Upper lobe of left lung (tissue), 6 donors: ENCODE data around the gene GBF1. TPM values are rescaled to one million over a fixed set of nuclear protein-coding genes. Genes with fewer than 3 reads are reported as not detected.
A peak's percentile ranks its signal among the peaks of the same experiment; 100 is the strongest.

Experiments used
- ATAC-seq, 2 donors: fragments of 200-7000 bp; cut with Tn5 transposase; one replicate each; pipeline ENCODE4 v1.9.1; 2022; ENCODE audit warnings: mild to moderate bottlenecking in 2 of 2, moderate library complexity in 2 of 2; ENCODE audit not compliant: low FRiP score in 2 of 2
- DNase-seq, 2 donors: peaks; one replicate each; pipeline ENCODE4 v3.0.0-alpha.2; 2019 to 2020
- H3K27ac ChIP-seq, 4 donors: fragments of 200-600 bp; sonication (generic); one replicate each; pipeline ENCODE4 v1.5.1; 2016 to 2019
- H3K27me3 ChIP-seq, 4 donors: fragments of 200-600 bp; sonication (generic); one replicate each; pipeline ENCODE4 v1.5.1; 2017 to 2019
- H3K36me3 ChIP-seq, 4 donors: fragments of 200-600 bp; sonication (generic); one replicate each; pipeline ENCODE4 v1.5.1; 2016 to 2019
- H3K4me1 ChIP-seq, 4 donors: fragments of 200-600 bp; sonication (generic); one replicate each; pipeline ENCODE4 v1.5.1; 2018 to 2019
- H3K4me3 ChIP-seq, 4 donors: fragments of 200-600 bp; sonication (generic); one replicate each; pipeline ENCODE4 v1.5.1; 2017 to 2019; ENCODE audit warnings: mild to moderate bottlenecking in 2 of 4, moderate library complexity in 1 of 4
- H3K9me3 ChIP-seq, 4 donors: fragments of 200-600 bp; sonication (generic); one replicate each; pipeline ENCODE4 v1.5.1; 2018 to 2019
- EP300 ChIP-seq, 4 donors: sonication (generic); formaldehyde crosslinking; IDR thresholded peaks; one replicate each; pipeline ENCODE4 v1.5.1; 2017; ENCODE audit warnings: antibody characterized with exemption in 4 of 4, control low read depth in 2 of 4
- POLR2A ChIP-seq, 4 donors: fragments of 450-650 bp; IDR thresholded peaks; one replicate each; pipeline ENCODE4 v1.5.1; 2016 to 2017; ENCODE audit warnings: antibody characterized with exemption in 4 of 4, mild to moderate bottlenecking in 2 of 4
- POLR2AphosphoS5 ChIP-seq, 2 donors: sonication (generic); formaldehyde crosslinking; IDR thresholded peaks; one replicate each; pipeline ENCODE4 v1.5.1; 2017; ENCODE audit warnings: antibody characterized with exemption in 2 of 2
- WGBS, 2 donors: methylation state at CpG; one replicate each; pipeline ENCODE4 v1.1.5; 2017 to 2018; 5-methylcytosine and 5-hydroxymethylcytosine counted together
- total RNA-seq, 6 donors: library from RNA; depleted of rRNA in 4 of 6; stranded (reverse); fragments of >200 nt in 4 of 6; gene quantifications; one replicate each; pipeline versions ENCODE4 v1.1.0 to v1.2.1, GENCODE V29; 2016 to 2021
- TF ChIP-seq, protein P1 (sequence below), 6 experiments: fragments of 450-650 bp in 4 of 6; fragments of 200-600 bp in 2 of 6; sonication (generic) in 2 of 6; IDR thresholded peaks; one replicate each; pipeline ENCODE4 v1.5.1; 2016 to 2019; ENCODE audit warnings: antibody characterized with exemption in 6 of 6
- donor health status: DM: no; HTN: no; CAD: no; lungs with moderate emphysema.
- donor health status: DM: no; HTN: yes; CAD: no; lungs with severe emphysema.

The GBF1 gene, protein sequence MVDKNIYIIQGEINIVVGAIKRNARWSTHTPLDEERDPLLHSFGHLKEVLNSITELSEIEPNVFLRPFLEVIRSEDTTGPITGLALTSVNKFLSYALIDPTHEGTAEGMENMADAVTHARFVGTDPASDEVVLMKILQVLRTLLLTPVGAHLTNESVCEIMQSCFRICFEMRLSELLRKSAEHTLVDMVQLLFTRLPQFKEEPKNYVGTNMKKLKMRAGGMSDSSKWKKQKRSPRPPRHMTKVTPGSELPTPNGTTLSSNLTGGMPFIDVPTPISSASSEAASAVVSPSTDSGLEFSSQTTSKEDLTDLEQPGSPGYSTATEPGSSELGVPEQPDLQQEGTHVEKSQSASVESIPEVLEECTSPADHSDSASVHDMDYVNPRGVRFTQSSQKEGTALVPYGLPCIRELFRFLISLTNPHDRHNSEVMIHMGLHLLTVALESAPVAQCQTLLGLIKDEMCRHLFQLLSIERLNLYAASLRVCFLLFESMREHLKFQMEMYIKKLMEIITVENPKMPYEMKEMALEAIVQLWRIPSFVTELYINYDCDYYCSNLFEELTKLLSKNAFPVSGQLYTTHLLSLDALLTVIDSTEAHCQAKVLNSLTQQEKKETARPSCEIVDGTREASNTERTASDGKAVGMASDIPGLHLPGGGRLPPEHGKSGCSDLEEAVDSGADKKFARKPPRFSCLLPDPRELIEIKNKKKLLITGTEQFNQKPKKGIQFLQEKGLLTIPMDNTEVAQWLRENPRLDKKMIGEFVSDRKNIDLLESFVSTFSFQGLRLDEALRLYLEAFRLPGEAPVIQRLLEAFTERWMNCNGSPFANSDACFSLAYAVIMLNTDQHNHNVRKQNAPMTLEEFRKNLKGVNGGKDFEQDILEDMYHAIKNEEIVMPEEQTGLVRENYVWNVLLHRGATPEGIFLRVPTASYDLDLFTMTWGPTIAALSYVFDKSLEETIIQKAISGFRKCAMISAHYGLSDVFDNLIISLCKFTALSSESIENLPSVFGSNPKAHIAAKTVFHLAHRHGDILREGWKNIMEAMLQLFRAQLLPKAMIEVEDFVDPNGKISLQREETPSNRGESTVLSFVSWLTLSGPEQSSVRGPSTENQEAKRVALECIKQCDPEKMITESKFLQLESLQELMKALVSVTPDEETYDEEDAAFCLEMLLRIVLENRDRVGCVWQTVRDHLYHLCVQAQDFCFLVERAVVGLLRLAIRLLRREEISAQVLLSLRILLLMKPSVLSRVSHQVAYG (N-terminal part only)
- 10 to 100 TPM; 36.7 to 59.7 (median 44.4) TPM for total RNA-seq

DNA sequence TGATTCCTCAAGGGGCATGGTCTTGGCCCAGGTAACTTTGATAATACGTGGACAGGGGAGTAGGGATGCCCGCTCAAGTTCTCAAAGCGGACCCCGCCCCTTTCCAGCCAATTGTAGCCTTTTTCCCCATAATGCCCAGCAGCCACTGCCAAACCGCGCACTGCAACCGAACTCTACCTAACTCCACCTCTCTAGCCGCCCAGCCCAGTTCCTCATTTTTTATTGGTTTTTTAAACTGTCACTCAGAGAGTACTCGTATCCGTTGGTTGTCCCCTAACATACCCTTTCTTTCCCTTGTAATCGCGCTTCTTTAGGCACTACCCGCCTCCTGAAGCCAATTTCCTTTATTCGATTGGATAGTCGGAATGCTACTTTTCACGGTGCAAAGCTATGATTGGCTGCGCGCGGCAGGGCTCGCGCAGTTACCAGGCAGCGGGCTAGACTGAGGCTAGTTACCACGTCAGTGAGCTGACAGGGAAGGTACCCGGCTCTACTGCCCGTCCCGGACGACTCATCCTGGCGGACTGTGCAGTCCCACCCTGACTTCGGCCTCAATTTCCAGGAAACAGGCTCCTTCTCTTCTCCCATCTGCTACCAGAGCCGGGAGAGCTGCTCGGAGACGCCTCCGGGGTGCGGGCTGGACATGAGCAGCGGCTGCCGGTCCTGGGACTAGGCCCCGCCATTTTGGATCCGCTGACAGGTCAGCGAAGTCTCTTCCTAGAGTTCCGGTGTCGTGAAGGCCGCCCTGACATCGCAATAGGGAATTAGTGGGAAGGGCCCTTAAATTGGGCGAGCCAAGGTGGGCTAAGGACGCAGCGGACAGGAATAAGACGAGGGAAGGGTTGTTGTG is at the start of gene GBF1:
Gene GBF1, plus strand, starts transcription at position 451 of the 850 bp plus-strand sequence. CDS start 13,407 bp downstream, outside the sequence.
- TF ChIP-seq POLR2AphosphoS5 (IDR thresholded peaks at IDR 0.05) (peak; percentile 90 to 98), POLR2A (IDR thresholded peaks at IDR 0.05) (peak; percentile 15 to 97 (median 90)), EP300 (IDR thresholded peaks at IDR 0.05) (no peak)
- TF ChIP-seq, protein P1, sequence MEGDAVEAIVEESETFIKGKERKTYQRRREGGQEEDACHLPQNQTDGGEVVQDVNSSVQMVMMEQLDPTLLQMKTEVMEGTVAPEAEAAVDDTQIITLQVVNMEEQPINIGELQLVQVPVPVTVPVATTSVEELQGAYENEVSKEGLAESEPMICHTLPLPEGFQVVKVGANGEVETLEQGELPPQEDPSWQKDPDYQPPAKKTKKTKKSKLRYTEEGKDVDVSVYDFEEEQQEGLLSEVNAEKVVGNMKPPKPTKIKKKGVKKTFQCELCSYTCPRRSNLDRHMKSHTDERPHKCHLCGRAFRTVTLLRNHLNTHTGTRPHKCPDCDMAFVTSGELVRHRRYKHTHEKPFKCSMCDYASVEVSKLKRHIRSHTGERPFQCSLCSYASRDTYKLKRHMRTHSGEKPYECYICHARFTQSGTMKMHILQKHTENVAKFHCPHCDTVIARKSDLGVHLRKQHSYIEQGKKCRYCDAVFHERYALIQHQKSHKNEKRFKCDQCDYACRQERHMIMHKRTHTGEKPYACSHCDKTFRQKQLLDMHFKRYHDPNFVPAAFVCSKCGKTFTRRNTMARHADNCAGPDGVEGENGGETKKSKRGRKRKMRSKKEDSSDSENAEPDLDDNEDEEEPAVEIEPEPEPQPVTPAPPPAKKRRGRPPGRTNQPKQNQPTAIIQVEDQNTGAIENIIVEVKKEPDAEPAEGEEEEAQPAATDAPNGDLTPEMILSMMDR (IDR thresholded peaks at IDR 0.05) = peak in 1 of 6 experiments; percentile 3
- no peaks in the 10 kb centered on the region for H3K36me3 ChIP-seq
- ATAC-seq = peak; percentile 93 to 98
- H3K4me1 ChIP-seq = peaks cover 47 to 64% (median 55%) of the 10 kb centered on the region in 4 donors
- no peaks in the 10 kb centered on the region for H3K9me3 ChIP-seq
- peaks cover 0 to 12% (median 3%) of the 10 kb centered on the region in 4 donors for H3K27me3 ChIP-seq
- peak; percentile 95 for DNase-seq
- H3K4me3 ChIP-seq = peak within 1 kb of the TSS; percentile 74 to 86 (median 82)
- 0 to 1% methylated on average over 43 to 46 of the region's 47 CpGs for WGBS, 2 donors
- H3K27ac ChIP-seq = peak within 1 kb of the TSS; percentile 86 to 93 (median 90)

GRCh38 chr10:102196893-102197292 is 48.4 kb upstream of the GBF1 start:
- ATAC-seq (no peak), DNase-seq (no peak)
- H3K27me3 ChIP-seq = no peaks in the 10 kb centered on the region
- H3K9me3 ChIP-seq = no peaks in the 10 kb centered on the region
- H3K36me3 ChIP-seq = no peaks in the 10 kb centered on the region
- H3K27ac ChIP-seq = no peak overlapping the region
- H3K4me1 ChIP-seq = no peaks in the 10 kb centered on the region
- no peak overlapping the region for H3K4me3 ChIP-seq
- WGBS, 2 donors = 71 to 76% methylated on average over 2 of the region's 2 CpGs
- TF ChIP-seq POLR2A (IDR thresholded peaks at IDR 0.05) = no peak
- TF ChIP-seq, protein P1 (IDR thresholded peaks at IDR 0.05) = no peak
- no peak for TF ChIP-seq EP300 (IDR thresholded peaks at IDR 0.05)
- TF ChIP-seq POLR2AphosphoS5 (IDR thresholded peaks at IDR 0.05) = no peak

- no peaks in the 10 kb centered on the region for H3K27me3 ChIP-seq
- ATAC-seq = no peak
- no peaks in the 10 kb centered on the region for H3K36me3 ChIP-seq
- TF ChIP-seq POLR2AphosphoS5 (IDR thresholded peaks at IDR 0.05) = no peak
- TF ChIP-seq POLR2A (IDR thresholded peaks at IDR 0.05) = no peak
- TF ChIP-seq, protein P1 (IDR thresholded peaks at IDR 0.05) = no peak
- no peak for TF ChIP-seq EP300 (IDR thresholded peaks at IDR 0.05)
- no peak overlapping the region for H3K4me3 ChIP-seq
- H3K4me1 ChIP-seq = no peaks in the 10 kb centered on the region
- no peak overlapping the region for H3K27ac ChIP-seq
- H3K9me3 ChIP-seq = no peaks in the 10 kb centered on the region
- 68 to 78% methylated on average over 2 of the region's 2 CpGs for WGBS, 2 donors
- DNase-seq = no peak
Observed at GRCh38 chr10:102198027-102198426, 47.3 kb upstream of the GBF1 start.
